ENCODE measurements around the gene ZNF277.
"Not testable (repeated sequence)": the region's sequence is repeated elsewhere in the genome, so short reads cannot be mapped to it uniquely, and the experiment has no call there.

Gene ZNF277

GRCh38 chr7:112212571-112212970 is 6.1 kb downstream of the ZNF277 start:
- no peak for DNase-seq

DNA sequence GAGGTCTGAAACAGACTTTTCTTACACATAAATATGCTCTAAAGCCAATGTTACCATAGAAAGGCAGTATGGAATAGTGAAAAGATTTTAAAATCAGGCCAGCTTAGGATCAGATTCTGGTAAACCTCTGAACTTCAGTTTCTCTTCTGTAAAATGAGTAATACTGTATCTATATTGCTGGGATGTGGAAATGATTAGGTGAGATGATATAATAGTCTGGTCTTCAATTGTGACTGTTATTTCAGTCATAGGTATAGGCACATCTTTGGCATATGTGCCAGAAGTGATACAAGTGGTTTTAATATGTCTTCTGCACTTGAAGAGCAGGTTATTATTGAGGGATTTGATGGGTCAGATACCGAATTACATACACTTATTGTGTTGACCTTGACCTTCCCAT is 7.2 kb downstream of the ZNF277 start:
- DNase-seq: no peak

DNA sequence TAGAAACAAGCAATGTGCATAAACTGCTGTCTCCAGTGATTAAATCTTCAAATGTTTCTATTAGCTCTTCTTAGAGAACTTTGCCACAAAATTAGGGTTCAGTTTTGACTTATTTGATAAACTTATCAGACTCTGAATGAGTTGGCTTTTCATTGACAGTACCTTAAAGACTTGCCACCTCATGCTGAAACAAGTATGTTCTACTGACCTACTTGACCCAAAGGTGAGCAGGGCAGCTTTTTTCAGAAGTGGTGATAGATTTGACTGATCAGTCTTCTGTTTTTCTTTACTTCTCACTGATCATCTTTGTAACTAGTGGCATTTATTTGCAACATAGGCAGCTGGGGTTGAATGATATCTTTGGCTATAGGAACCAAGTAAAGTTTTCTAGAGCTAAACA is 7.8 kb downstream of the ZNF277 start:
- no peak for DNase-seq

- DNase-seq: no peak
Observed at GRCh38 chr7:112214883-112215282, 8.4 kb downstream of the ZNF277 start.

DNA sequence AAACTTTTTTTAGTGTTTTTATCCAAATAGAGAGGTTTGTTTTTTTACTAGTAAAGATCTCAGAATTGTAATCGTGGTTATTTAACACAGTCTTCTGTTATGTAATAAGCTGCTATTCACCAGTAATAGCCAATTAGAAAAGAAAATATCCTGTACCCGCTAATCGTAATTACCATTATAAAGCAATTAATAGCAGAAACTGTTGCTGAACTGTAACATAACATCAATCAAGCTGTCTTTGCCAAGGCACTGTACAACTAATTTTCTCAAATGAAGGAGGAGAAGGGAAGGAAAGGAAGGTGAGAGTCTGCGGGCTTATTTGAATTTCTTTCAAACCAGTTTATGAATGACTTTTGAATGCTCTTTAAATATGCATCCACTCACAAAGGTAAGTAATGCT is 9.3 kb downstream of the ZNF277 start:
- DNase-seq: no peak

GRCh38 chr7:112220877-112221434 is 14.5 kb downstream of the ZNF277 start:
- DNase-seq: no peak

DNA sequence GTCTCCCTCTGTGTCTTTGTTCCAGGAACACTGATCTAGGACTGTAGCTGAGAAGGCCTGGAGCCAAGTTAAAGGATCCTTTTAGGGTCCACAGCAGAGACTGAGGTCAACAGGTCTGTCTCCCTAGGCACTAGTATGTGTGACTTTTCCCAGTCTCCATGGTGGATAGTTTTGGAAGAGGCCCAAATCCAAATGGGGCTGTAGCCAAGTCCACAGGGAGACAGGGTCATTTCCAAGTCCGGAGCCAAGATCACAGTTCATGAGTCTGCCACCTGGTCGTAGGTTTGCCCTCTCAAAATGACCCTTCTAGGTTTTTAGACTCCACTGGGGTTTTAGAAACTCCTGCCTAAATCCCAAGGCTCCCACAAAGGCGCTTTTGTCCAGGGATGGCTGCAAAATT is 16.8 kb downstream of the ZNF277 start:
- no peak for DNase-seq

GRCh38 chr7:112224186-112224585 is 17.7 kb downstream of the ZNF277 start:
- DNase-seq: no peak

GRCh38 chr7:112225006-112225405 is 18.5 kb downstream of the ZNF277 start:
- no peak for DNase-seq

GRCh38 chr7:112226701-112227276 is 20.3 kb downstream of the ZNF277 start:
- no peak for DNase-seq

DNA sequence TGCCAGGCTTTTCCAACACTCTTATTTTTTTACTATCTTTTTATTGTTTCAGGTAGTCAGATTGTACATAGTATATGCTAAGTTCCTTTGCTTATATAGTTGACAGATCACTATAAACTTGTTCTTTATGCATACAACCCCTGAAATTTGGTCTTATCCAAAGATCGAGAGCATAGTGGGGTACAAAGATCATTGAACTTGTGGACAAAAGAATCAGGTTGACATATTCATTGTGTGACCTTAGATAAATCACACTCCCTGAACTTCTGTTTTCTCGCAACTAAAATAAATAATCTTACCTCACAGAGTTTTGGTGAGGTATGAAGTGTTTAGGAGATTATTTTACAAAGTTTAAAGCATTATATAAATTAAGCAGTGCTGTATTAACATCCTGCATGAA is 22.1 kb downstream of the ZNF277 start:
- DNase-seq: no peak

DNA sequence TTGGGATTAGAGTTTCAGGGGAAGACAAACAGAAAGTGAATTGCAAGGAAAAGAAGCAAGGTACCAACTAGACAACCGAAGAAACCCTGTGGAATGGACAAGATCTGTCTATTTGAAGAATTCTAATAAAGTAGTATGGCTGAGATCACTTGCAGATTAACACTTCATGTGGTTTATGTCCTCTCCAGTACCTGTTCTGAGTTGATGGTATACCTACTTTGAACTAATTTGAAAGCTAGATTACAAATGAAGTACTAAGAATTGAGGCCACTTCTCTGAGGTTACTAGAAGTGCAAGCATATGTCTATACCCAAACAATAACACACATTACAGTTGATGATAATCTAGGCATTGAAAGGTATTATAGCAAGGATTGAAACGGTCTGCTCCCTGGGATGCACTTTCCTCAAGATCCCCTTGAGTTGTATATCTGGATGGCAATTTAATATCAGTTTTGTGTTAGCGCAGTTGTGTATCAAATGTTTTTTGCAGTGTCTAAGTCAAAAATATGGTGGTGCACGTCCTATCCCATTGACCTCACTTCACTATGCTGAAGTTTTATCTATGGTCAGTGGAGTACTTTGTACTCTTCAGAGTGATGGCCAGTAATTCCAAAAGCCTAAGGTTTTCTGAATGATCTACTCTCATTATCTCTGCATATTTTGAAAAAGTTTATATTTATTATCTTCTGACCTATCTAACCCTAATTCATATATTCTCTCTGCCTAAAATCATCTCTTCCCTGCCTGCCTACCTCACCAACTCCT is 25.9 kb downstream of the ZNF277 start:
- no peak for DNase-seq

DNA sequence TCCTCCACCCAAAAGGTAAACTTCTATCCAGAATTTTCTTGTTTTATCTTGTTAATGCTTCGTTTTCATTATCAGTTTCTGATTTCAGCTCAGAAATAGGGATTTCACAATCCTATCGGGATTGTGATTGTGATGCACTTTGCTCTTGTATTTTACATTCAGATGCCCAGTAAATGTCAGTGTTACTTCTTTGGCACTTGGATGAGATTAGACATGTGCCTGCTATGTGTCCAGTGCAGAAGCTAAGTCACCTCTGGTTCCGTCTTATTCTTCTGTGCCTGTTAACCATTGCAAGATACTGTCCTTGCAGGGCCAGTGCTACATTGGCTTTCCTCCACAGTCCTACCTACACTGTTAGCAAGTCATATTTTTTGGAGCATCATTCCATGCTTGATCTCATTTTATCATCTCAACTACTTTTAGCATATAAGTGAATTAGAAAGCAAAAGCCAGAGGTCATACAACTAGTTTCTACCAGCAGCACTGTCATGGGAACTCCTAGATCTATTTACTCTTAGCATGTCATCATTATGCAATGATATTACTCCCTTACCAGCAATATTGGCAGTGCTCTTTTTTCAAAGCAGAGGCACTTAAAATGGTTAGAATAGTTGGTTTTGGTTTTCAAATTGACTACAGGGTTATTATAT is 26.7 kb downstream of the ZNF277 start:
- no peak for DNase-seq

- no peak for DNase-seq
Observed at GRCh38 chr7:112234147-112234546, 27.7 kb downstream of the ZNF277 start.

DNA sequence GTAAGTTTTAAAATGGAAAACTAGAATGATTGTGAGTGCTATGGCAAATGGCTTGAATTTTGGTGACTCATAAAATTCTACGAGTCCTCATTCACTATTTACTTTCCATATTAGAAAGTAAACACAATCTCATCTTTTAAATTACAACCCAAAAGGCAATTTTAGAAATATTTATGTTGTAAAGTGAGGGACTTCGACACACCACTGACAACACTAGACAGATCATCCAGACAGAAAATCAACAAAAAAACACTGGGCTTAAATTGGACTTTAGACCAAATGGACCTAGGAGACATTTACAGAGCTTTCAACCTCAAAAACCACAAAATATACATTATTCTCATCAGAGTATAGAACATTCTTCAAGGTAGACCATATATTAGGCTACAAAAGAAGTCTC is 30.1 kb downstream of the ZNF277 start:
- no peak for DNase-seq

DNA sequence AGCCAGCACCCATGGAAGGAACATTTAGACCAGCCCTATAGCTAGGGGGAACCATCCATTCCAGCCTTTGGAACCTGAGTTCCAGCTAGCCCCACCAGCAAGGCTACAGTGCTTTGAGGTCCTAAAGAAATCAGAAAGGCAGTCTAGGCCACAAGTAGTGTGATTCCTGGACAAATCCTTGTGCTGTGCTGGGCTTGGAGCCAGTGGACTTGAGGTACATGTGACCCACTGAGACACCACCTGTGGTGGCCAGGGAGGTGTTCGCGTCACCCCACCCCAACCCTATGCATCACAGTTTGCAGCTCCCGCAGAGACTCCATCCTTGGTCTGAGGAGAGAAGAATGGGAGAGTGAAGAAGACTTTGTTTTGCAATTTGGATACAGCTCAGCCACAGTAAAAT is 31.8 kb downstream of the ZNF277 start:
- no peak for DNase-seq

DNA sequence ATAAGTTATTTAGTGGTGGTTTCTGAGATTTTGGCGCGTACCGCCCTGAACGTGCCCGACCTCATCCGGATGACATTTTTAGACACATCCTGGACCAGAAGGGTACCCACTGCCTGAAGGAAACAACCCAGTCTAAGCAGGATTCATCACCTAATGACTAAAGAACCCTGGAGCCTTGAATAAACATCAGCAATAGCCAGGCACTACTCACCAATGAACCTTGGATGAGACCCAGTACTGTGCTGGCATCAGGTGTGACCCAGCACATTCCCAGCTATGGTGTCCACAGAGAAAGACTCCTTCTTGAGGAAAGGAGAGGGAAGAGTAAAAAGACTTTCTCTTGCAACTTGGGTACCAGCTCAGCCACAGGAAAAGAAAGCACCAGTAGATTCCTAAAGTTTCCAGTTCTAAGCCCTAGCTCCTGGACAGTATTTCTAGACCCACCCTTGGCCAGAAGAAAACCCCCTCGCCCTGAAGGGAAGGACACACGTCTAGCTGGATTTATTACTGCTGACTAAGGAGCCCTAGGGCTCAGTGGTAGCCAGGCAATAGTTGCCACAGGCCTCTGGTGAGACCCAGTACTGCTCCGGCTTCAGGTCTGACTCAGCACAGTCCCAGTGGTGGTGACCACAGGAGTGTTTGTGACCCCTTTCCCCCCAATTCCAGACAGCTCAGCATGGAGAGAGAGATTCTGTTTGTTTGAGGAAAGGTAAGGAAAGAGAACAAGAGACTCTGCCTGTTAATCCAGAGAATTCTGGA is 32.5 kb downstream of the ZNF277 start:
- no peak for DNase-seq

DNA sequence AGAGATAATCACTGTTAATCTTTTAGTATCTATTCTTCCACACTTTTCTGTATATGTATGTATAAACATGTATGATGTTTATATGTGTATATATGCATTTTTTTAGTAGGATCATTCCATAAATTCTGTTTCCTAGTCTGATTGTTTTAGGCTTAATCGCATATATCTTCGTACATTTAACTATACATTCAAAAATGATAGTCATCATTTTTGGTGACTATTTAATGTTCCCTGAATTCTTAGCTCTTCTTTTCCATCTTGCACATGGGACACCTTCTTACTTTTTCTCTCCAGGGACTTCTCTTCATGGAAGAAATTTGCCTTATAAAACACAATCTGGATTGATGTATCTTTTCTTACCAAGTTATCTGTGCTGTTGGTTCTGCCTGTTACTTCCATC is 42.1 kb downstream of the ZNF277 start:
- DNase-seq: no peak

- not testable (repeated sequence) for DNase-seq
Observed at GRCh38 chr7:112249967-112250366, 43.5 kb downstream of the ZNF277 start.

- peak; percentile 56 for DNase-seq
Observed at GRCh38 chr7:112252141-112252540, 45.6 kb downstream of the ZNF277 start.

DNA sequence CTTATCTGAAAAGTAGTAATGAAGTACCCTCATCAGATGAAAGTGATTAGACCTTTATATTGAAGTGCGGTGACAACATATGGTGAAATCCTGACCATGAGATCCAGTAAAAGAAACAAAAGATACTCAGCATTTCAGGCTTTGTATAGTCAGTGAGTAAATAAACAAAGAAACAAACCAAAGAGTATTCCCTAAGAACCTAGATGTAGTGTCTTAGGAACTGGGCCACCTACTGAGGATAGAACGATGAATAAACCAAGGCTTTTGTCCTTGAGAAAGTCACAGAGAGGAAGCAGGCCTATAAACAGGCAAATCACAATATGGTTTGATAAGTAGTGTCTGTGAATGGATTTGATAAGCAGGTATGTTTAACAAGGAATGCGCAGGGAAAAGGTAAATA is 46.2 kb downstream of the ZNF277 start:
- DNase-seq: no peak

DNA sequence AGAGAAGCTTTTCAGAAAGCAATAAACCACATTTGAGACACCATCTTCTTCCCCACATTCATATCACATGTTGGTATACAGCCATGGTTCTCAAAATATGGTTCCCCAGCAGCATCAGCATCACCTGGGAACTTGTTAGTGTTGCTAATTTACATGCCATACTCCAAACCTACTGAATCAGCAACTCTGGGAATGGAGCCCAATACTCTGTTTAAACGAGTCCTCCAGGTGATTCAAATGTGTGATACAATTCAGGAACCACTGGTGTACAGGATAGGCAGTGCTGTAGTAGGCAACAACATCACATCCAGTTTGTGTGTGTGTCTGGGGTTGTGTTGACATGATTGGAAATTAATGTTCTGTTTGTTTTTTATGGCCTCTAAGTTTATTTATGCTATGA is 47.7 kb downstream of the ZNF277 start:
- no peak for DNase-seq

DNA sequence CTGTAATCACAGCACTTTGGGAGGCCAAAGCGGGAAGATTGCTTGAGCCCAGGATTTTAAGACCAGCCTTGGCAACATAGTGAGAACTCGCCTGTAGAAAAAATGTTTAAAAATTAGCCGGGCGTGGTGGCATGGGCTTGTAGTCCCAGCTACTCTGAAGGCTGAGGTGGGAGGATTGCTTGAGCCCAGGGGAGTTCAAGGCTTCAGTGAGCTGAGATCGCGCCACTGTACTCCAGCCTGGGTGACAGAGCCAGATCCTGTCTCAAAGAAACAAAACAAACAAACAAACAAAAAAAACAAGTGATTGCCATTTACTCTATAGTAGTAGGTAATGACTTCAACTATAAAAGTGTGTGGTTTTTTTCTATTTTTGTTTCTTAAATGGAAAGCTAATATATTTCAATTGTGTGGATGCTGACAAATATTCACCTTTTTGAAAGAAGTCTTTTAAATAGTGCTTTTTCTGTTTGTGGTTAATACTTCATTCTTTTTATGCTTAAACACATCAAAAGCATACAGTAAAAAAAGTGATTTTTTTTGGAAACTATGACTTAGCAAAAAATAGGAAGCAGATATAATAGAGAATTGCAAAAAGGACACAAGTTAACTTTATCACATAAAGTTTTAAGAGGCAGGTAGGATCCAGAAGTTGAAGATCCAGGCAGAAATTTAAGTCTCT is 48.4 kb downstream of the ZNF277 start:
- no peak for DNase-seq

Measured in midbrain (tissue), 1 donor.